Panc1 (cell line): Measurements from ENCODE around the gene PPM1L. TPM values are rescaled to one million over a fixed set of nuclear protein-coding genes. Genes with fewer than 3 reads are reported as not detected.

Experiments used
- ATAC-seq: fragments of 200-7000 bp; cut with Tn5 transposase; 2 replicates; pipeline ENCODE4 v1.9.1; 2020; ENCODE audit warnings: mild to moderate bottlenecking, moderate library complexity
- BruUV-seq: library from RNA; stranded (reverse); fragments of 400-500 nt; replicated peaks from 2 replicates; lab custom pipeline; 2021; lab: Mats Ljungman, UMichigan
- CTCF ChIA-PET: fragments of 300-600 bp; sonication (Branson Sonifier 250); formaldehyde crosslinking; loops from one replicate; lab custom pipeline; 2022; ENCODE audit warnings: antibody characterized with exemption; lab: Charles Lee
- POLR2A ChIA-PET: fragments of 300-600 bp; sonication (Branson Sonifier 250); formaldehyde crosslinking; loops from one replicate; lab custom pipeline; 2022; ENCODE audit warnings: antibody characterized with exemption; lab: Charles Lee
- DNase-seq: peaks from one replicate; pipeline ENCODE4 v3.0.0-alpha.2; 2010; ENCODE audit warnings: low read depth, low spot score
- H3K27ac ChIP-seq: 2 replicates; pipeline ENCODE4 v1.5.1; 2011; ENCODE audit warnings: mild to moderate bottlenecking, low read length, inconsistent platforms
- H3K27me3 ChIP-seq: fragments of 200-500 bp; sonication (Bioruptor generic); 2 replicates; pipeline ENCODE4 v1.6.0; 2014; ENCODE audit warnings: low read length, inconsistent platforms; ENCODE audit not compliant: control insufficient read depth, insufficient read depth
- H3K36me3 ChIP-seq: fragments of 200-500 bp; sonication (Bioruptor generic); 2 replicates; pipeline ENCODE4 v1.5.1; 2014; ENCODE audit warnings: inconsistent platforms, mild to moderate bottlenecking, low read length, moderate library complexity; ENCODE audit not compliant: control insufficient read depth, insufficient read depth
- H3K4me1 ChIP-seq: 2 replicates; pipeline ENCODE4 v1.5.1; 2011; ENCODE audit warnings: inconsistent platforms, mild to moderate bottlenecking, low read length, moderate library complexity; ENCODE audit not compliant: control insufficient read depth, insufficient read depth
- H3K4me3 ChIP-seq, 2 experiments: 2 replicates each; pipeline ENCODE4 v1.5.1; 2011 to 2012; ENCODE audit warnings: low read depth in 2 of 2, low read length in 2 of 2, mild to moderate bottlenecking in 2 of 2, inconsistent platforms in 1 of 2, moderate library complexity in 1 of 2
- H3K9me3 ChIP-seq: fragments of 200-500 bp; sonication (Bioruptor generic); 2 replicates; pipeline ENCODE4 v1.5.1; 2014; ENCODE audit warnings: low read depth, mild to moderate bottlenecking, inconsistent platforms, low read length, moderate library complexity; ENCODE audit not compliant: control insufficient read depth, insufficient read depth
- POLR2AphosphoS5 ChIP-seq: IDR thresholded peaks from 2 replicates; pipeline ENCODE4 v1.6.1; 2012; ENCODE audit warnings: mild to moderate bottlenecking, low read depth, low read length, moderate library complexity
- SIN3A ChIP-seq: IDR thresholded peaks from 2 replicates; pipeline ENCODE4 v1.6.1; 2012; ENCODE audit warnings: low read depth, mild to moderate bottlenecking, low read length, moderate library complexity, borderline replicate concordance; ENCODE audit not compliant: insufficient read depth
- TCF7L2 ChIP-seq: IDR thresholded peaks from 2 replicates; pipeline ENCODE4 v1.6.1; 2011; ENCODE audit warnings: mild to moderate bottlenecking, low read depth, low read length, inconsistent platforms
- in situ Hi-C: cut with HindIII; loops from 2 replicates; pipeline ENCODE4 v1.10.0; 2016; ENCODE audit warnings: low sequenced_read_pairs, low pct_unique_long_range_greater_than_20kb
- intact Hi-C: fragments of 100-400 bp; cut with micrococcal nuclease; formaldehyde crosslinking; loops from one replicate; pipeline ENCODE4 v1.10.0; 2022; ENCODE audit not compliant: unreplicated experiment
- total RNA-seq: library from RNA; stranded (reverse); gene quantifications from one replicate; pipeline ENCODE4 v1.2.1, GENCODE V29; 2021; ENCODE audit not compliant: unreplicated experiment
- TF ChIP-seq, protein P1 (sequence below): fragments of 450-650 bp; IDR thresholded peaks from 2 replicates; pipeline ENCODE4 v1.5.1; 2017; ENCODE audit warnings: mild to moderate bottlenecking
- TF ChIP-seq, protein P2 (sequence below), 2 experiments: IDR thresholded peaks; 2 replicates each; pipeline ENCODE4 v1.6.1; 2011 to 2012; ENCODE audit warnings: low read depth in 2 of 2, control low read depth in 1 of 2, low read length in 1 of 2, mild to moderate bottlenecking in 1 of 2, moderate library complexity in 1 of 2; ENCODE audit not compliant: insufficient read depth in 1 of 2

PPM1L gene
- total RNA-seq, 1 experiment from 2014 or later = 23.8 TPM

DNA sequence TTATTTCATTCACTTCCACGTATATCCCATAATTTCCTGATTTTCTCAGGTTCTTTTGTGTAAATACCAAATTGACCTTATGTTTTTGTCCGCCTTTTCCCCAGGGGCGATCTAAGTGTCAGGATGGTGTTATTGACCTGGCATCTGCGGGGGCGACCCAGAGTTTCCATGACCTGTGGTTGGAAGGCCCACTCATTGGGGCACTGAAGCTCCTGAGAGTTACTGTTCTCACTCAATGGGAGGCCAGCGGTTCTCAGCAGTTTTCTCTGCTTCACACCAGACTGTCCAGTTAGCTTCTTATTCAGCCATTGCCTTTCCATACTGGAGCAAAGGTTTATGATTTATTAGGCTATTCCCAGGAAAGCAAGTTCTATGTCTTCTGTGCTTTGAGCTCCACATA lies 295.8 kb downstream of the PPM1L start:
- POLR2A ChIA-PET = no interaction called here

DNA sequence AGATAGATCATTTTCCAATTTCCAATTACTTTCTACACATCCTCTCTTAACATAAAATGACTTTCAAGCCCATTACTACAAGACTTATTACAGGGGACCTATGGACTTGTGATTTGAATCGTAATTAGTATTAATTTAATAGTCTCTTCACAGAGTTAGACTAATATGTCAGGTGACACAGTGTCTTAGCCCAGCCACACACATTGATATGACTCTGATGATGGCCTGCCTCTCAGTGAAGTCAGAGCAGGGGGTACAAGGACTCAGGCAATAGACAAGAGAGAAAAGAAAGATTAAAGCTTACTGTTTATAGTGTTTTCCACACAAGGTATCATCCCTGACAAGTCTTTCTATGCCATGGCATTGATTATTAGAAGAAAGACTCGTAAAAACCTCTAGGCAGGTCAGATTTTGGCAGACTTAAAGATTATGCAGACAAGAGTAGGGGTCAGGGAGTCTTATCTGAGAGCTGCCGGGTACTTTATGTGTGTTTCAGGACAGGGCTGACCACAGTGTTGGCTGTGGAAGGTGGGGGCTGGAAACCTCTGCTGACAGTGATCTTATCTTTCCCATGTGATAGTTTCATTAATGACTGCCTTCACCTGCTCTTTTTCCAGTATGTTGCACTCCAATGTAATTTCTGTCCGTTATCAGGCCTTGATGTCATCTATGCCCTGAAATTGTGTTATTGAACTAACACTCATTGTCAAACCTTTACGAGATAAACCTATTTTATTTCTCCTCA lies 299.0 kb downstream of the PPM1L start:
- Histone ChIP-seq H3K36me3 (no peaks in the 10 kb centered on the region), H3K4me3 (no peak overlapping the region), H3K27me3 (no peaks in the 10 kb centered on the region), H3K27ac (no peak overlapping the region), H3K9me3 (no peaks in the 10 kb centered on the region), H3K4me1 (no peaks in the 10 kb centered on the region)
- DNase-seq (no peak), ATAC-seq (no peak)
- ChIA-PET POLR2A (no interaction called here), CTCF (no interaction called here)
- no TSS peak for BruUV-seq
- intact Hi-C loops (no loop called here), in situ Hi-C loops (no loop called here)
- TF ChIP-seq, protein P1, sequence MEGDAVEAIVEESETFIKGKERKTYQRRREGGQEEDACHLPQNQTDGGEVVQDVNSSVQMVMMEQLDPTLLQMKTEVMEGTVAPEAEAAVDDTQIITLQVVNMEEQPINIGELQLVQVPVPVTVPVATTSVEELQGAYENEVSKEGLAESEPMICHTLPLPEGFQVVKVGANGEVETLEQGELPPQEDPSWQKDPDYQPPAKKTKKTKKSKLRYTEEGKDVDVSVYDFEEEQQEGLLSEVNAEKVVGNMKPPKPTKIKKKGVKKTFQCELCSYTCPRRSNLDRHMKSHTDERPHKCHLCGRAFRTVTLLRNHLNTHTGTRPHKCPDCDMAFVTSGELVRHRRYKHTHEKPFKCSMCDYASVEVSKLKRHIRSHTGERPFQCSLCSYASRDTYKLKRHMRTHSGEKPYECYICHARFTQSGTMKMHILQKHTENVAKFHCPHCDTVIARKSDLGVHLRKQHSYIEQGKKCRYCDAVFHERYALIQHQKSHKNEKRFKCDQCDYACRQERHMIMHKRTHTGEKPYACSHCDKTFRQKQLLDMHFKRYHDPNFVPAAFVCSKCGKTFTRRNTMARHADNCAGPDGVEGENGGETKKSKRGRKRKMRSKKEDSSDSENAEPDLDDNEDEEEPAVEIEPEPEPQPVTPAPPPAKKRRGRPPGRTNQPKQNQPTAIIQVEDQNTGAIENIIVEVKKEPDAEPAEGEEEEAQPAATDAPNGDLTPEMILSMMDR = no peak

More for the DNA sequence above, 295.8 kb downstream of the PPM1L start:
- CTCF ChIA-PET = no interaction called here
- intact Hi-C loops = no loop called here
- no TSS peak for BruUV-seq
- Histone ChIP-seq H3K27ac (no peak overlapping the region), H3K36me3 (no peaks in the 10 kb centered on the region), H3K4me1 (no peaks in the 10 kb centered on the region), H3K9me3 (no peaks in the 10 kb centered on the region), H3K4me3 (no peak overlapping the region), H3K27me3 (no peaks in the 10 kb centered on the region)
- ATAC-seq = no peak
- TF ChIP-seq POLR2AphosphoS5 = no peak
- TF ChIP-seq, protein P1 = no peak
- TF ChIP-seq, protein P2, sequence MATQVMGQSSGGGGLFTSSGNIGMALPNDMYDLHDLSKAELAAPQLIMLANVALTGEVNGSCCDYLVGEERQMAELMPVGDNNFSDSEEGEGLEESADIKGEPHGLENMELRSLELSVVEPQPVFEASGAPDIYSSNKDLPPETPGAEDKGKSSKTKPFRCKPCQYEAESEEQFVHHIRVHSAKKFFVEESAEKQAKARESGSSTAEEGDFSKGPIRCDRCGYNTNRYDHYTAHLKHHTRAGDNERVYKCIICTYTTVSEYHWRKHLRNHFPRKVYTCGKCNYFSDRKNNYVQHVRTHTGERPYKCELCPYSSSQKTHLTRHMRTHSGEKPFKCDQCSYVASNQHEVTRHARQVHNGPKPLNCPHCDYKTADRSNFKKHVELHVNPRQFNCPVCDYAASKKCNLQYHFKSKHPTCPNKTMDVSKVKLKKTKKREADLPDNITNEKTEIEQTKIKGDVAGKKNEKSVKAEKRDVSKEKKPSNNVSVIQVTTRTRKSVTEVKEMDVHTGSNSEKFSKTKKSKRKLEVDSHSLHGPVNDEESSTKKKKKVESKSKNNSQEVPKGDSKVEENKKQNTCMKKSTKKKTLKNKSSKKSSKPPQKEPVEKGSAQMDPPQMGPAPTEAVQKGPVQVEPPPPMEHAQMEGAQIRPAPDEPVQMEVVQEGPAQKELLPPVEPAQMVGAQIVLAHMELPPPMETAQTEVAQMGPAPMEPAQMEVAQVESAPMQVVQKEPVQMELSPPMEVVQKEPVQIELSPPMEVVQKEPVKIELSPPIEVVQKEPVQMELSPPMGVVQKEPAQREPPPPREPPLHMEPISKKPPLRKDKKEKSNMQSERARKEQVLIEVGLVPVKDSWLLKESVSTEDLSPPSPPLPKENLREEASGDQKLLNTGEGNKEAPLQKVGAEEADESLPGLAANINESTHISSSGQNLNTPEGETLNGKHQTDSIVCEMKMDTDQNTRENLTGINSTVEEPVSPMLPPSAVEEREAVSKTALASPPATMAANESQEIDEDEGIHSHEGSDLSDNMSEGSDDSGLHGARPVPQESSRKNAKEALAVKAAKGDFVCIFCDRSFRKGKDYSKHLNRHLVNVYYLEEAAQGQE (IDR thresholded peaks at IDR 0.05; ENCODE audit: insufficient read depth in 1 of 2, low read depth in 2 of 2, low read length in 1 of 2) = no peak
- TF ChIP-seq TCF7L2 = no peak
- no peak for TF ChIP-seq SIN3A
- no peak for DNase-seq
- in situ Hi-C loops = no loop called here
